ENCODE results near the gene SELENOS. TPM values are rescaled to one million over a fixed set of nuclear protein-coding genes. Genes with fewer than 3 reads are reported as not detected.

SELENOS gene
- total RNA-seq = 50.9 and 65.6 TPM in 2 replicates

GRCh38 chr15:101277038-101277822 lies at the start of gene SELENOS:
SELENOS (minus strand) TSS chr15:101277485; CDS start chr15:101277417, 68 bp downstream.

GRCh38 chr15:101294731-101295606 lies 17.7 kb upstream of the SELENOS start, which contains the start of gene SNRPA1:
SNRPA1 (minus strand) TSS chr15:101295248; CDS start chr15:101295178, 70 bp downstream.

GRCh38 chr15:101251830-101252820 lies 25.2 kb downstream of the SELENOS start, which contains the start of gene CHSY1:
CHSY1 (minus strand) TSS chr15:101252048; CDS start chr15:101251456, 592 bp downstream.

Other genes with a start within 250 kb of the SELENOS start
- gene CHSY1, start 25.4 kb downstream of the SELENOS start, total RNA-seq = 16.2 and 18.5 TPM in 2 replicates
- 6.4 and 9.0 TPM in 2 replicates for gene SNRPA1, start 17.8 kb upstream of the SELENOS start, total RNA-seq
- gene PCSK6, start 212.2 kb upstream of the SELENOS start, total RNA-seq = 0.09 and 0.16 TPM in 2 replicates